ENCODE measurements around the gene FGF14.

GRCh38 chr13:102311419-102311796, 90.4 kb downstream of the FGF14 start:
- TF ChIP-seq CTCF (IDR thresholded peaks at IDR 0.05) = no peak
- no peak for TF ChIP-seq POLR2A (IDR thresholded peaks at IDR 0.05)

Measured in Peyer's patch (tissue), 4 donors.